GM18870 (cell line): Measurements from ENCODE around the gene PALLD.

Experiments
- ATAC-seq: cut with Tn5 transposase; IDR thresholded peaks from one replicate; pipeline ENCODE4 v1.9.1; 2021; ENCODE audit warnings: moderate library complexity; ENCODE audit not compliant: unreplicated experiment

The PALLD gene

DNA sequence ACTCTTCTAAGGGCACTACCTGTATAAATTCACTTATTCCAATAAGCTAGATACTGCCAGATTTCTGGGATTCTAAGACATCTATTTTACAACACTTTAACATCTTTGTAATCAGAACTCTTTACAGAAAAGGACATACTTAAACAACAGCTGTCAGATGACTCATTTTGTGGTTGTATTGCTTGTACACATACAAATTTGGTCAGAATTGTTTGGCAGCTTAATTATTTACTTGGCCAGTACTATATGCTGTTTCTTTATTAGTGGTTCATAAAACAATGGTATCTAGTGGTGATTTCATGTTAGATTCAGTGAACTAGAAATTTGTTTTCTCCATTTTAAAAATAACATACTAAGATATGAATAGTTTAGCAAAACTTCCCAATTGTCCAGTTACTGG, 27.2 kb downstream of the PALLD start:
- ATAC-seq: no peak

DNA sequence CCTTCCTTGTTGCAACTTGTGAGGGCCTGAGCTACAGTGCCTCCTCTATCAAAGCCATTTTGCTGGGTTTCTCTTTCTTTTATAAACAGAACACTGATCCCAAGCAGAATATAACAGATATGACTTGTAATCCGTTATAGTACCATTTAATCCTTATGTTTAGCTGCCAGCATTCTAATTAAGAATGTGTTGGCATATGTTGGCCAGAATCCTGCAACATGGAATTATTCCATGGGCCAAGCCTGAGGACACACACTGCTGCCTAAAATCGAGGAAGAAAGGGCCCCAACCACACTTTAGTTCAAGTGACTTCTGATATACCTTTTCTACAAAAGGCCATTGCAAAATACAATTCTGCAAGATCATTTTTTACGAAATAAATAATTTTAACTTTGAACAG, 28.0 kb downstream of the PALLD start:
- no peak for ATAC-seq

DNA sequence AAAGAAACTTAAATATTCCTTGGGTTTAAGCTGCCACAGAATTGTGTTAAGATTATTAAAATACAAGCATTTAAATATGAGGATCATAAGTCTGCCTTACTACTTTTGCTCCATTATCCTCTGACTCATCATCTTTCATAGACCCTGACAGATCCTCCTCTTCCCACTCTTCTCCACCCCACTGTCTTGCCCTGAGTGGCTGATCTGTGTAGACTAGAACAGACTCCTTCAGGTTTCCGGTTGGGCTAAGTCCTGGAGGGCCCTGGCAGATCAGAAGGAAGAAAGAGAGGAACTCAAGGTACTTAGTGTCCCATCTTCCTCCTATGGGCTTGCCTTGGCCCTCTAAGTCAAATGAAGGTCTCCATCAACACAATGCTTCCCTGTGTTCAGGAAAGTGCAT, 30.7 kb downstream of the PALLD start:
- no peak for ATAC-seq

DNA sequence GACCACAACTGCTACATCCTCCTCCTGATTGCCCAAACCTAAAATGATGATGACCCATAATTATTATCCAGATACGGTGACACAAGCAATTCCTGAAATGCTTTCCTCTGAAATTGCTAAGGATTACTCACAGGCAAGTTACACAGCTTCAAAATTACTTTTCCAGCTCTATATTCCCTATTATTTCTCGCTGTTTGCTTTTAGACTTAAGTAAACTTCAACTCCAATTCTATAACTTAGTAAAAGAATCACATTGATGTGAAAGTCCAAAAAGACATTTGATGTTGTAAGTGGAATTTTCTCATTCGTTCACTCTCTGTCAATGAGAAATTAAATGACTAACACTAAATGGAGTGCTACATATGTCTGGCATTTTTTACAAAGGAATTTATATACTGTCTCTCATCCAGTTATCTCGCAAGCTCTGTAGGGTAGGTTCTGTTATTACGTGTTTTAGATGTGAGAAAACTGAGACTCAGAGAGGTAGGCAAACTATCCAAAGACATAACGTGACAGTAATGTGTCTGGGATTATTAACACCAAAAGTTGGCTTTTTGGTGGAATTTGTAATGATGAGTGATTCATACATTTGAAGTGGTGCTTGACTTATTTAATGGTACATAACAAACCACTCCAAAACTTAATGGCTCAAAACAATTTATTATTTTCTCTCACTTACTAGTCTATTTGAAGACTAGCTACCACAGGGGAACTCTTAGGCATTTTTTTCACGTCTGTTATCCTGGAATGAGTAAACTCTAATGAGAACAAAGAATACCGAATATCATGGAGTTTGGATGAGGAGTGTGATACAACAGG, 31.5 kb downstream of the PALLD start:
- no peak for ATAC-seq

DNA sequence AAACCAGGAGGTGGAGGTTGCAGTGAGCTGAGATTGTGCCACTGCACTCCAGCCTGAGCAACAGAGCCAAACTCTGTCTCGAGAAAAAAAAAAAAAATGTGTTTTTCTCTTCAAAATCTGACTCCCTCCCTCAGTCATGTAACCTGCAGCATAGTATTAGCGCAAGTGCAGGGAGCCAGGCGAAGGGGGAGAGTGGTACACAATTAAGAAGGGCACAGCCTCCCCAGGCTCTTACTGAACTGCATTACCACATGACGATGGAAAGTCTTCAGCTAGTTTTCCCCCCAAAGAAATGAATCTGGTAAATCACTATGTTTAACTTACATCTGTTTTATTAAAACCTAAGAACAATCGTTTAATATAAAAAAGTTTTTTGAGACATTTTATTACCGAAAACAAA, 32.4 kb downstream of the PALLD start:
- no peak for ATAC-seq

DNA sequence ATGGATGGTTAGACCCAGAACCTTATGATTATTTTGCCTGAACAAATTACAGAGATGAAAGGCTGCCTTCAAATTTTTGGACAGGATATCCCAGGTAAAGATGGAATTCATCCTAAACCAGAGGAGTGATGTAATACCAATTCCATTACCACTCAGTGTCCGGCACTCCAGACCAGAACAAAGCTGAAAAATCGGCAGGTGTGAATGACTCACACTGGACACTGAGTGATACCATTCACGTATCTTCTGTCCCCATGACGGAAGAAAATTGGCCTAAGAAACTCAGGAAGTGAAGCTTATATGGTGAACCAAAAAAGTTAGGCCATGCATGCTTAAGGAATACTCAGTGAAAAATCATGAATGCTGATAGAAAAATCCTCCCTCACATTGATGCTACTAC, 34.5 kb downstream of the PALLD start:
- no peak for ATAC-seq

DNA sequence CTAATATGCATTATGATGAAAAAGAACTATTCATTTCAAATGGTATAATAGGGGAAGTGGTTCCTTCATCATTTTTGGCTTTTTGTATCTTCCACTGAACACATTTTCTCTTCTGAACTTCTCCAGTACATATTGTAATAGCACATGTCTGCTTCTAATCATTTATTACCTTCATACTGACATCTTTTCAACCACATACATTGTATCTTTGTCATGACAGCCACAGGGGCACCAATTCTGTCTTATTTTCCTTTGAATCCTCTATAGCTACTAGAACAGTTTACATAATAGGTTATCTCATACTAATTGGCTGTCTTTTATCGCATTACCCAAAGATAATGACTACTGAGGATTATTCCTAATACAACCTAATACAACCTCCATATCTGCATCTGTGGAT, 37.7 kb downstream of the PALLD start:
- no peak for ATAC-seq

DNA sequence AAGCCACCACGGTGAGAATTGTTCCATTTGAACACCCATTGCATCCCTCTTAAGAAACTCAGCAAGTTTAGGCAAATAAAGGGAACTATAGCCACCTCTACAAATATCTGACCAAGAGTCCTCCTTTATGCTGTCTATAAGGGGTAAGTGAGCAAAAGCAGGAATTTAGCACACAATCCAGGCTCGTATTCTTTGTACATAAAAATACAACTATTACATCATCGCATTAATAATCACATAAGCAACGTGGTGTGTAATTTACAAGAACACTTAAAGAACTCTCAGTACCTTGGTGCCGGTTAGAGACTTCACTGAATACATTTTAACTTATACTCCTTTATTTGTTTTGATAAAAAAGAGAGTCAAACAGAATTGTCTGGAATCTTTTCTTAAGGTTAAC, 38.8 kb downstream of the PALLD start:
- ATAC-seq: no peak

DNA sequence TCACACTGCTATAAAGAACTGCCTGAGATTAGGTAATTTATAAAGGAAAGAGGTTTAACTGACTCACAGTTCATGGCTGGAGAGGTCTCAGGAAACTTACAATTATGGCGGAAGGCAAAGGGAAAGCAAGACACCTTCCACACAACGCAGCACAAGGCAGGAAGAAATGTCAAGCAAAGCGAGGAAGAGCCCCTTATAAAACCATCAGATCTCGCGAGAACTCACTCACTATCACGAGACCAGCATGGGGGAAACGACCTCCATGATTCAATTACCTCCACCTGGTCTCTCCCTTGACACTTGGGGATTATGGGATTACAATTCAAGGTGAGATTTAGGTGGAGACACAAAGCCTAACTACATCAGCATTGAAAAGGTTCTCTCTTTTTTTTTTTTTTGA, 39.6 kb downstream of the PALLD start:
- no peak for ATAC-seq

DNA sequence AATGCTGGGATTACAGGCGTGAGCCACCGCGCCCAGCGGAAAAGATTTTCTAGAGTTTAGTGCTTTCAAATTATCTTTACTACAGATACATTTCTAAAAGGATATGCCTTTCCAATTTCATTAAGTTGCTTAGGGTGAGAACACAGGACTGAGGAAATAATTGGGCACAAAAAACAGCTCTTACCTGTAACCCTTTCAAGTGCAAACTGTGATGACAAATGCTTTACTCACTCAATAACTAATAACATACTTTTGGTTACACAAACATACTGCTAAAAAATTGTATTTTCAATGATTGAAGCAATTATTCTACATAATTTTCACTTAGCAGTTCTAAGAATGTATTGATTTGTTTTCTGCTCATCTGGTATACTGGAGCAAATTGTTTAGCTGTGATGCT, 40.2 kb downstream of the PALLD start:
- no peak for ATAC-seq

DNA sequence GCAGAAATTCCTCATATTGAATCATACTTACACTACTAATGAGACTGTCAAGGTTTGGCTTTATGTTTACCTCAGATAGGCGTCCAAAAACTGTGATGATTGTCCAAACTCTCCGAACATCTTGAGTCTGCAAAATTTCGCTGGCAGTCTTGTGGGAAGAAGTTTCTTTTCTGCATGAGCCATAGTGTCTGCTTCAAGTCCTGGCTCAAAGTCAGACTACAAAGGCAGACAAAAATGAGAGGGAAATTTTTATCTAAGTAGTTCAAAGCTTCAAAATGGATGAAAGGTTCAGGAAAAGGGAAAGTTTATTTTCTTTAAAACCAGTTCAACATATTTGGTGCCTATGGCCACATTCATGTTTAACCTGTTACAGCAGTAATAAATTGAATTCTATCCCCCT, 40.7 kb downstream of the PALLD start:
- ATAC-seq: no peak

DNA sequence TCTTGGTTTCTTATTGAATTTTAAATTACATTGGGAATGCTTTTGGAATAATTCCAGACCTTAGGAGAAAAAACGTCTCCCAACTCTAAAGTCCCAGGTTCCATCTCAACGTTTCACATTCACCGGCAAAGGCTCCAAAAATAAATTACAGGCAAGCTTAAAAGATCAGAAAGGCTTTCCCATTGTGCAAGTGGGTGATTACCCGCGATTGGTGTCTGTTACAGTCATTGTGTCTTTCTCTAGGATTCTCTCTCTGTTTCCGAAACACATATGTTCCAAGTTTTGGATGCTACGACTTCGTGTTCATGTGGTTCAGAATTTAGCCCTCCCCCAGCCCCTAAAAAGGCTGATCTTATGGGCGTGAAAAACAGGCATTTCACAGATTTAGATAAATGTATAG, 41.8 kb downstream of the PALLD start:
- no peak for ATAC-seq

DNA sequence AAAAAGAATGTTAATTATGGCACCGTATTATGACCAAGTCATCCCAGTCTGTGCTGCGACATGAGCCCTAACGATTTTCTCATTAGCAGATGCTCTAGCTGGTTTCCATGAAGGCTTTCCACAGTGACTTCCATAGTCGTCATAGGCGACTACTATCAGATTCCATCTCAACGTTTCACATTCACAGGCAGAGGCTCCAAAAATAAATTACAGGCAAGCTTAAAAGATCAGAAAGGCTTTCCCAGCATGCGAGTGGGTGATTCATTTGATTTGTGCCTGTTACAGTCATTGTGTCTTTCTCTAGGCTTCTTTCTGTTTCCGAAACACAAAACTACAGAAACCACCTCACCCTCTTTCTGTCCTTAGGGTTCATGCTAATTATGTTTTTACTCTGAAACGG, 43.2 kb downstream of the PALLD start:
- ATAC-seq: no peak

DNA sequence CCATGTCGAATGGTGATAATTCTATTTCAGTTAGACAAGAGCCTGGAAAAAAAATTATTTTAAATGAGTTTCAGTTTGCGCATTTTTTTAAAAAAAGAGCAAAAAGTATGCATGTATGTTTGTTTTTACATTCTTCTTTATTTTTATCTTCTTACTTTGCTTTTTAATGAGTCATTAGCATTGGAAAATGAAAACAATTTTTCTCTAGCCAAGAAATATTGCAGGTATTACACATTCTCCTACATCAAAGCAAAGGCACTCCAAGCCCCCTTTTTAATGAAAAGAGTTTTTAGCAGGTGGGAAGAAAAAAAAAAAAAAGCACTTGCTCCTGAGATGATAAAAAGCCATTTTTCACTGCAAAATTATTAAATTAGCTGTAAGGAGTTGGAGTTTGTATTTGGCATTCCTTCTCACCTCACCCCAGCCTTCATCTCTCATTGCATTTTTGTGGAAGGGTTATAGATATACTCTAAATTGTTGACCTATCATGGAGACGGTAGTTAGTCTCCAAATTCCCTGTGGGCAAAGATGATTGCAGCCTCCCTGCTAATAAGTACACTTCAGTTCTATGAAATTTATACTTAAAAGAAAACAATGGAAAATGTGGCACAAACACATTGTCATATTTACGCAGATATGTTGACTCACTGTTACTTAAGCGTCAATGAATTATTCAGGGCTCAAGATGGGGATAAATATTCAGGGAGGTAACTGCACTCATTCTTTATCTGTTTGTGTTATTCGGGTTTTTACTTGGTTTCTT, 43.8 kb downstream of the PALLD start:
- ATAC-seq: no peak

DNA sequence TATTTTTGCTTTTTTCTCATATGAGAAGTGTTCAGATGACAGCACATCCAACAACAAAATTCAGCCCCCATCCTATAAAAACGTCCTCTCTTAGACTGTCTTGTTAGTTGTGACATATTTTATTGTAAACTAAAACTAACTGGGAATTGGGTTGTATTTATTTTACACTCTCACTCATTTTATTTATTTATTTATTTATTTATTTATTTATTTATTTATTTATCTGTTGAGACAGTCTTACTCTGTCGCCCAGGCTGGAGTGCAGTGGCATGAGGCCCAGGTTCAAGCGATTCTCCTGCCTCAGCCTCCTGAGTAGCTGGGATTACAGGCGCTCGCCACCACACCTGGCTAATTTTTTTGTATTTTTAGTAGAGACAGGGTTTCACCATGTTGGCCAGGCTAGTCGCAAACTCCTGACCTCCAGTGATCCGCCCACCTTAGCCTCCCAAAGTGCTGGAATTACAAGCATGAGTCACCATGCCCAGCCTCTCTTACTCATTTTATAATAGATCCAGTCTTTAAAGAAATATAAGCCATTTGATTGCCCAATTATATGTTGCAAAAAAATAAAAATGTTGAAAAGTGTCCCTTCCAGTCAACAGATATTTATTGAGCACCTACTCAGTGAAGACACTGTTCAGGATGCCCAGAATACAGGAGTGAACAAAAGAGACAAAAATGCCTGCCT, 44.6 kb downstream of the PALLD start:
- ATAC-seq: no peak

DNA sequence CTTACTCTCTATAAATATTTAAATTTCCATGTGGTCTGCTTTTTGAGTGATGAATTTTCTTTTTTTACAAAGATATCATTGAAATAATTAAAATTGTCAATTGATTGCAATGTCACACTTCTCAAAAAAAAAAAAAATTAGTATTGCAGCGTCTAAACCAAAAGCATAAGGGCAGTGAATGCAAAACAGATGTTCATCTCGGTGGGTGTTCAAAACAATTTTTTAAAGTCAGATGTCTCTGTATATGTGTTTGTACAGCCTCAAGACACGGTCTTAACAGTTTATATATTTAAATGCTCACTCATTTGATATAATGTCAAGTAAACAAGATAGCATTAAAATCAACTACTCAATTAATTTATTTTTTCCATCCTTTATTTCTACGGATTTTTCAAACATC, 52.3 kb downstream of the PALLD start:
- ATAC-seq: no peak

DNA sequence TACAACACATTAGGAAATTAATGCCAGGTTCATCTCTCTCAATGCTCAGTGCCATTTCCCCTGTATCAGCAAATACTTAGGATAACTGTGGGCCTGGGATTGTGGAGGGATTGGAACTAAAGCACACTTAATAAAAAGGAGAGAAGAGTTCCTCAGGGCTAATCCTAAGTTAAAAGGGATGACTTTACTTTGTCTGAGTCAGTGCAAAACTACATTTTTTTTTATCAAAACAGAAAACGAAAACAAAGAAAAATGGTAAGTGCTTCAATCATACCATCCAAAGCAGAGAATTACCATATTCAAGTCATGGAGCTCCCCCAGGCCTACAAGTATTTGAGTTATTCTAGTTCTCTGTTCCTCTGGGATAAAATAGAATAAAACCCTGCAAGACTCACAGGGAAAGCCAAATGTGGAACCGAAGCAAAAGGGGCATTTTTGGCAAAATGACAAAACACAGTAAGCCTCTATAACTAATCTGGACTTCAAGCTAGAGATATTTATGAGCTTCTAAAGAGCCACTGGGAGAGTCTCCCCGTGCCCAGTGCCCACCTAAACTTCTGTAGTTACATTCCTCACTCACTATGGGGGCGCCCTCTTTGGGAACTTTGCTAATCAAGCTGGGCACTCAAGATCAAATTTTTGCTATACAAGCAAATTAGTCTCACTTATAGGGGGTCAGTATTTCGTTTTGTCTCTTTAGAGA, 53.4 kb downstream of the PALLD start:
- no peak for ATAC-seq

DNA sequence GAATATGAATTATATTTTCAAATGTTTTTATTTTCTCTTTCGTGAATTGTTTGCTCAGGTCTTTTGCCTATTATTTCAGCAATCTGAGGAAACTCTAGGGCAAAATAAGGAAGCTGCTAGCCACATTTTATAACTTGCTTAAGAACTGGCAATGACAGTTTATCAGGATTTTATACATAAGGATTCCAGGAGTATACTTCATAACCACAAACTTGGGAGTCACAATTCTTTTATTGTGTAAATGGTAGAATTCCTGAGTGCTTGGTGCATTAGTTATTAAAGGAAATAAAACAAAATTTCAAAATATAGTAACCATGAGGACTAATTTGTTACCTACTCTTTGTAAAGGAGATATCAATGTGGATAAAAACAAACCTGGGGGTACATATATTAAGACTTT, 54.4 kb downstream of the PALLD start:
- no peak for ATAC-seq

DNA sequence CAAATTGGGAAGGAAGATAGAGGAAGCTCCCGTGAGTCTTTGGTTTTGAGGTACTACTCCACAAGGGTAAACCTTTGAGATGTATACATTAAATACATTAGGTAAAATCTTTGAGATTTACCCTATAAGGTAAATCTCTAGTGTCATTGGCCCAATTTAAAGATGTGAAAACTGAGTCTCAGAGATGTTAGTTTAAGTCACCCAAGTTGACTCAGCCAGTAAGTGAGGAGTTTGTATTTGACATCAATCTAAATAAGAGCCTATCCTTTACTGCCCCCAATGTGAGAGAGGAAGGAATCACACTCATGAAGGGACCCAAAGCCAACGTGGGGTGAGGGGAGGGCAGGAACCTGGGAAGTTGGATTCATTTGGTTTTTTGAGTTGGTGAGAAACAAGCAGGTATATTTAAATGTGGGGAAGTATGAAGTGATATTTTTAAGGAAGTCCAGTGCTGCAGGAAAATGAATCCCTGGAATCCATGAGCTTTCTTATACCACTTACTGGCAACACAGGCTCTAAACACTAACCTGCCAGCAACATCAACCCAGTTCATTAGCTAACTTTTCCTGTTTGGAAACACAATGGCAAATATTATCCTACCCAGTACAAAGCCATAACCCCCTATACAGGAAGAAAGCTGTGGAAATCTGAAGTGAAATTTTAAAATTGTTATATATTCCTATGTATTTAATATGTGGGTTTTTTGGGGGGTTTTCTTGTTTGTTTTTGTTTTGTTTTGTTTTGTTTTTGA, 55.3 kb downstream of the PALLD start:
- no peak for ATAC-seq

DNA sequence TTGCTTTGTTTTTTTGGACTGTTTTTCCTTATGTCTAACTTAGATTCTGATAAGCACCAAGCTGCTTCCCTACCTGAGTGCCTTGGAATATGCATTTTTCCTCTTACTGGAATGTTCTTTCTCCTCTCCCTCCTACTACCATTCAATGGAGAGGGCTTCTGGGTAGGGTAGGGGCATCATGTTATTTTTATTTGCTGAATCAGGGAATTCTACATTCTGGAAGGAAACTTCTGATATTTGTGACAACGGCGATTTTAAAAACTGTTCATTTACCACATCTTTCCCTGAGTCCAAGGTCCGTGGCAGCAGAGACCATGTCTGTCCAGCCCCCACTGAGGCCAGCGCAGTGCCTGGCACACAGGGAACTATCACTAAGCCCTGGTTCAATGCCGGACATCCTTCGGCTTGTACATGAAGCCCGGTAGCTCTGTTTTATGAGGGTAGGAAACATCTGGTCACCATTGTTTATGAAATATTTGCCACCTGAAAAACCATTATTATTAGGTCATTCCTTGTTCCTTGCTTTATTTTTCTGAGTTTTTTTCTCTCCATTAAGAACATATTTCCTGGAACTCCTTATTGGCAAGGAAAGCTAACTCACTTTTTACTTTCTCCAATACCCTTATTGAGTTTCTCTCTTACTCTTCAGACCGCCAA, 57.0 kb downstream of the PALLD start:
- no peak for ATAC-seq
